Aorta (tissue), 5 donors: ENCODE results near the gene PBX4. TPM values are rescaled to one million over a fixed set of nuclear protein-coding genes. Genes with fewer than 3 reads are reported as not detected.

ENCODE experiments used
- ATAC-seq: fragments of 200-7000 bp; cut with Tn5 transposase; one replicate; pipeline ENCODE4 v1.9.1; 2022; ENCODE audit warnings: moderate library complexity; ENCODE audit not compliant: low FRiP score
- DNase-seq, 2 donors: peaks; one replicate each; pipeline ENCODE4 v3.0.0-alpha.2; 2020
- H3K27ac ChIP-seq, 2 donors: one replicate each; pipeline ENCODE4 v1.5.1; 2013; ENCODE audit warnings: low read length in 2 of 2, mild to moderate bottlenecking in 2 of 2, moderate library complexity in 2 of 2, control low read depth in 1 of 2, inconsistent platforms in 1 of 2, low read depth in 1 of 2
- H3K27me3 ChIP-seq, 2 donors: one replicate each; pipeline ENCODE4 v1.6.1; 2013; ENCODE audit warnings: control low read depth in 1 of 2, low read length in 1 of 2, mild to moderate bottlenecking in 1 of 2, moderate library complexity in 1 of 2; ENCODE audit not compliant: insufficient read depth in 2 of 2, control insufficient read depth in 1 of 2
- H3K36me3 ChIP-seq, 2 donors: one replicate each; pipeline ENCODE4 v1.6.1; 2013; ENCODE audit warnings: control low read depth in 1 of 2, low read length in 1 of 2, mild to moderate bottlenecking in 1 of 2; ENCODE audit not compliant: insufficient read depth in 2 of 2, control insufficient read depth in 1 of 2
- H3K4me1 ChIP-seq, 2 donors: one replicate each; pipeline ENCODE4 v1.6.1; 2013; ENCODE audit warnings: low read length in 2 of 2, control low read depth in 1 of 2, mild to moderate bottlenecking in 1 of 2, moderate library complexity in 1 of 2; ENCODE audit not compliant: insufficient read depth in 2 of 2, control insufficient read depth in 1 of 2
- H3K4me3 ChIP-seq, 2 donors: one replicate each; pipeline ENCODE4 v1.5.1; 2013; ENCODE audit warnings: low read length in 2 of 2, control low read depth in 1 of 2, mild to moderate bottlenecking in 1 of 2
- H3K9me3 ChIP-seq: one replicate; pipeline ENCODE4 v1.6.1; 2013; ENCODE audit warnings: mild to moderate bottlenecking, low read length; ENCODE audit not compliant: control insufficient read depth
- WGBS, 2 donors: extraction: QIAGEN DNeasy Blood & Tissue Kit; methylation state at CpG; one replicate each; pipeline ENCODE4 v1.1.7; 2013; 5-methylcytosine and 5-hydroxymethylcytosine counted together
- intact Hi-C, 2 donors: fragments of 100-400 bp; cut with DNase I; formaldehyde crosslinking; loops; one replicate each; pipeline versions ENCODE4 v1.14.2 to v1.15.0; 2022
- polyA plus RNA-seq, 2 donors: library from polyadenylated mRNA; stranded (reverse); fragments of 200-250 nt; gene quantifications; one replicate each; pipeline ENCODE4 v1.2.3, GENCODE V29; 2013
- total RNA-seq, 2 donors: library from RNA; stranded (reverse); fragmentation: NEBNext Ultra II Directional; extraction: Animal tissue kit (Norgen Biotek cat#: 25700); gene quantifications; one replicate each; pipeline ENCODE4 v1.2.1, GENCODE V29; 2021
- donor health status: healthy with polysubstance abuse.
- donor health status: Bipolar disorder and iron deficiency.
- donor health status: DM: no; HTN: no; CAD: no.
- donor health status: DM: no; HTN: no; CAD: no.
- donor health status: DM: yes; HTN: yes; CAD: no.

The PBX4 gene
- total and polyA plus RNA-seq, 4 donors: 0.65 to 1.5 (median 1.4) TPM; not detected in 1

DNA sequence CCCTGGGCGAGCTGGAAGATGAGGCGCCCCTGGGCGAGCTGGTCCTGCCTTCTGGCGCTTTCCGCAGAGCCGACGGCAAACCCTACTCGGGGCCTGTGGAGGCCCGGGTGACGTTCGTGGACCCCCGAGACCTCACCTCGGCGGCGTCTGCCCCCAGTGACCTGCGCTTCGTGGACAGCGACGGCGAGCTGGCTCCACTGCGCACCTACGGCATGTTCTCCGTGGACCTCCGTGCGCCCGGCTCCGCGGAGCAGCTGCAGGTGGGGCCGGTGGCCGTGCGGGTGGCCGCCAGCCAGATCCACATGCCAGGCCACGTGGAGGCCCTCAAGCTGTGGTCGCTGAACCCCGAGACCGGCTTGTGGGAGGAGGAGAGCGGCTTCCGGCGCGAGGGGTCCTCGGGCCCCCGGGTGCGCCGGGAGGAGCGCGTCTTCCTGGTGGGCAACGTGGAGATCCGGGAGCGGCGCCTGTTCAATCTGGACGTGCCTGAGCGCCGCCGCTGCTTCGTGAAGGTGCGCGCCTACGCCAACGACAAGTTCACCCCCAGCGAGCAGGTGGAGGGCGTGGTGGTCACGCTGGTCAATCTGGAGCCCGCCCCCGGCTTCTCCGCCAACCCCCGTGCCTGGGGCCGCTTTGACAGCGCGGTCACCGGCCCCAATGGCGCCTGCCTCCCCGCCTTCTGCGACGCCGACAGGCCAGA is 74.1 kb downstream of the PBX4 start:
- intact Hi-C loops: no loop called here
- 87 to 89% methylated on average over 69 to 75 of the region's 75 CpGs for WGBS, 2 donors
- Histone ChIP-seq H3K4me3 (no peak overlapping the region), H3K9me3 (no peaks in the 10 kb centered on the region), H3K27ac (no peak overlapping the region), H3K27me3 (no peaks in the 10 kb centered on the region), H3K4me1 (no peaks in the 10 kb centered on the region), H3K36me3 (no peaks in the 10 kb centered on the region)
- DNase-seq: no peak
- no peak for ATAC-seq

DNA sequence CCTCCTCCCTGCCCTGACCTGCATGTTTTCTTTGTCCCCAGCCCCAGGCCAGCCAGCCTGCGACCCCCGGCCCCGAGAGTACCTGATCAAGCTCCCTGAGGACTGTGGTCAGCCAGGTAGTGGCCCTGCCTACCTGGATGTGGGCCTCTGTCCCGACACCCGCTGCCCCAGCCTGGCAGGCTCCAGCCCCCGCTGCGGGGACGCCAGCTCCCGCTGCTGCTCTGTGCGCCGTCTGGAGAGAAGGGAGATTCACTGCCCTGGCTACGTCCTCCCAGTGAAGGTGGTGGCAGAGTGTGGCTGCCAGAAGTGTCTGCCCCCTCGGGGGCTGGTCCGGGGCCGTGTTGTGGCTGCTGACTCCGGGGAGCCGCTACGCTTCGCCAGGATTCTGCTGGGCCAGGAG is 74.8 kb downstream of the PBX4 start:
- WGBS, 2 donors: 88 to 89% methylated on average over 19 of the region's 19 CpGs

DNA sequence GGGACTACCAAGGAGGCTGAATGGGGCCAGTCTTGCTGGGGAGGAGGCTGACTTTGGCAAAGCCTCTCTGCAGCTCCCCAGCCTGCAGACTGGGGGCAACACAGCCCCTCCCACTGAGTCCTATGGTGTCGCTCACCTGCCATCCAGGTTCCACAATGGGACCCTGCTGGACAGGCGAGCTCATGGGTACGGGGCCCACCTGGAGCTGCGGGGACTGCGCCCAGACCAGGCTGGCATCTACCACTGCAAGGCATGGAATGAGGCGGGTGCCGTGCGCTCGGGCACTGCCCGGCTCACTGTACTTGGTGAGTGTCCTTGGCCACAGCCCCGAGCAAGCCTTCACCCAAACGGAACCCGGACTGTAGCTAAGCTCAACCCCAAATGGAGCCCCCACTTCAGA is 75.4 kb downstream of the PBX4 start:
- DNase-seq (no peak), ATAC-seq (no peak)
- no peaks in the 10 kb centered on the region for H3K36me3 ChIP-seq
- H3K27ac ChIP-seq: no peak overlapping the region
- 90 to 95% methylated on average over 13 of the region's 13 CpGs for WGBS, 2 donors
- intact Hi-C loops: no loop called here
- no peaks in the 10 kb centered on the region for H3K27me3 ChIP-seq
- H3K4me1 ChIP-seq: no peaks in the 10 kb centered on the region
- H3K9me3 ChIP-seq: no peaks in the 10 kb centered on the region
- H3K4me3 ChIP-seq: no peak overlapping the region

More for the DNA sequence above, 74.8 kb downstream of the PBX4 start:
- Histone ChIP-seq H3K36me3 (no peaks in the 10 kb centered on the region), H3K4me3 (no peak overlapping the region), H3K9me3 (no peaks in the 10 kb centered on the region), H3K27ac (no peak overlapping the region), H3K4me1 (no peaks in the 10 kb centered on the region), H3K27me3 (no peaks in the 10 kb centered on the region)
- ATAC-seq (no peak), DNase-seq (no peak)
- intact Hi-C loops: no loop called here

DNA sequence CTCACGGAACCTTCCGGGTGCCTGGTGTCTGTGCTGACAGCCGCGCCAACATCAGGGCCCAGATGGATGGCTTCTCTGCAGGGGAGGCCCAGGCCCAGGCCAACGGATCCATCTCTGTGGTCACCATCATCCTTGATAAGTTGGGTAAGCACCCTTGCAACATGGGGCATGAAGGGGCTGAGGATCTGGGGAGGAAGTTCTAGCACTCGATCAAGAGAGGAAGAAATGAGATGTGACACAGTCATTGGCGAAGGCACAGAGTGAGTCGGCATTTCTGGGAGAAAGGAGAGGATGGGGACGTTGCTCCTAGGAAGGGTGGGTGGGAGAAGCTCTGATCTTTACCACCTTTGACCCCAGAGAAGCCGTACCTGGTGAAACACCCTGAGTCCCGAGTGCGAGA is 76.0 kb downstream of the PBX4 start:
- ATAC-seq: no peak
- no peak for DNase-seq
- H3K4me3 ChIP-seq: no peak overlapping the region
- 83 to 85% methylated on average over 12 of the region's 12 CpGs for WGBS, 2 donors
- H3K27me3 ChIP-seq: no peaks in the 10 kb centered on the region
- no peaks in the 10 kb centered on the region for H3K9me3 ChIP-seq
- no peaks in the 10 kb centered on the region for H3K4me1 ChIP-seq
- intact Hi-C loops: no loop called here
- H3K27ac ChIP-seq: no peak overlapping the region
- no peaks in the 10 kb centered on the region for H3K36me3 ChIP-seq

DNA sequence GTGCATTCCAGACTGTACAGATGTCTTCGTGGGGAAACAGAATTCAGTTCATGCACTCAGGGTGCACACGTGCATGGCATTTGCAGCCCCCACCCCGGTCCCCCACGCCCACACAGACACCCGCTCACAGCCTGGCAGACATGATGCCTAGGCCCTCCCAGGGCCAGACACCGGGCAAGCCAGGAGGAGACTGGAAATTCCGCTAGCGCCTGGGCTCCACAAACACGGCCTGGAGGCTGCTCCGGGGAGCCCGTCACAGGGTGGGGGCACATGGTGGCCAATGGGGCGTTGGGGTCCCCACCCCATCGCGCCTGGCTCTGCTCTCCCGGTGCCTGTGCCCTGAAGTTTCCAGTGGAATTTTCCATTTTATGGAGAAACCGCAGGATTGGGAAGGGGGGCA is 76.9 kb downstream of the PBX4 start:
- Histone ChIP-seq H3K36me3 (no peaks in the 10 kb centered on the region), H3K4me3 (no peak overlapping the region), H3K27me3 (no peaks in the 10 kb centered on the region), H3K27ac (no peak overlapping the region), H3K9me3 (no peaks in the 10 kb centered on the region), H3K4me1 (no peaks in the 10 kb centered on the region)
- DNase-seq (no peak), ATAC-seq (no peak)
- intact Hi-C loops: no loop called here
- WGBS, 2 donors: 68 to 70% methylated on average over 16 of the region's 16 CpGs

DNA sequence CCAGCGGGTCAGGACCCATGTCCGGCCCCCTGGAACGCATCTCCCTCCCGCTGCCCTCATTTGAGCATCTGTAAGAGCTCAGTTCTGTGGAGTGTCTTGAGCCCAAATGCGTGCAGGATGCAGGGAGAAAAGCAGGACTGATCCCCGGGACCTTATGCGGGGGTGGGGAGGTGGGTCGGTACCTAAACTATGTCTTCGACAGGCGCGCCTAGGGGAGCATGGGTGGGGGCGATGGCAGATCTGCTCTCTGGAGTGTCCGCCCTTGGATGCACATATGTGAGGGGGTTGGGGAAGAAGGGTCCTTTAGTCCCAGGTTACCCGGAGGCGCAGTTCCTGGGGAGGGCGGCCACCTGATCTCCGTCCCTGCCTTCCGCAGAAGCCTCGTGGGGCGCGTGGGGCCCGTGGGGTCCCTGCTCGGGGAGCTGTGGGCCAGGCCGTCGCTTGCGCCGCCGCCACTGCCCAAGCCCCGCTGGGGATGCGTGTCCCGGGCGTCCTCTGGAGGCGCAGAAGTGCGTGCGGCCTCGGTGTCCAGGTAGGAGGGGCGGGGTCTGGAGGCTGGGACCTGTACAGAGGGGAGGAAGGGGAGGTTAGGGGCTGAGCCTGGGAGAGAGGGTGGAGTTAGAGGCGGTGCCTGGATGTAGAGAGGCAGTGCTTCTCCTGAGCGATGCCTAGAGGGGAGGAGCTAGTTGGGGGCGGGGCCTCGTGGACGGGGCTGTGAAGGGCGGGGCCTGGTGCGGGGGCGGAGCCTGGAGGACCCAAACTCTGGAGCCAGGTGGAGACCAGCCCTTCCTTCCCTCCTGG is 77.6 kb downstream of the PBX4 start:
- Histone ChIP-seq H3K36me3 (no peaks in the 10 kb centered on the region), H3K4me1 (no peaks in the 10 kb centered on the region), H3K9me3 (no peaks in the 10 kb centered on the region), H3K27ac (no peak overlapping the region), H3K27me3 (no peaks in the 10 kb centered on the region), H3K4me3 (no peak overlapping the region)
- DNase-seq (peak in 1 of 2 donors; percentile 84), ATAC-seq (peak; percentile 8)
- 3 to 4% methylated on average over 41 to 45 of the region's 45 CpGs for WGBS, 2 donors
- intact Hi-C loops: no loop called here

DNA sequence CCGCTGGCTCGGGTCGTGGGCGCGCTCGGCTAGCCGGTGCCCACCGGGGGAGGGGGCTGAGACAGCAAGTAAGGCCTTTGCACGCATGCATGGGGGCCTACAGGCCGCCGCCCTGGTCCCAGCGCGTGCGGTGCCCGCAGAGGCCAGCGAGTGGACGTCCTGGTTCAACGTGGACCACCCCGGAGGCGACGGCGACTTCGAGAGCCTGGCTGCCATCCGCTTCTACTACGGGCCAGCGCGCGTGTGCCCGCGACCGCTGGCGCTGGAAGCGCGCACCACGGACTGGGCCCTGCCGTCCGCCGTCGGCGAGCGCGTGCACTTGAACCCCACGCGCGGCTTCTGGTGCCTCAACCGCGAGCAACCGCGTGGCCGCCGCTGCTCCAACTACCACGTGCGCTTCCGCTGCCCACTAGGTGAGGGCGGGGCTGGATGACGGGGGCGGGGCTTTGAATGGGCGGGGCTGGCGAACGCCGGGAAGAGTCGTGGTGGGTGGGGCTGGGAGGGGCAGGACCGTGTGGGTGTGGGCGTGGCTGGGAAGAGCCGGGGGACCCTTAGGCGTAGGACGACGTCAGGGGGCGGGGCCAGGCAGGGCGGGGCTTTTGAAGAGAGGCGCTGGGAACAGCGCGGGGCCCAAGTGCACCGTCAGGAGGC is 78.3 kb downstream of the PBX4 start:
- H3K27me3 ChIP-seq: no peaks in the 10 kb centered on the region
- ATAC-seq: peak; percentile 28
- no peaks in the 10 kb centered on the region for H3K9me3 ChIP-seq
- no peaks in the 10 kb centered on the region for H3K36me3 ChIP-seq
- no peak overlapping the region for H3K27ac ChIP-seq
- DNase-seq: peak; percentile 74 to 90
- no peaks in the 10 kb centered on the region for H3K4me1 ChIP-seq
- H3K4me3 ChIP-seq: no peak overlapping the region
- 8 to 9% methylated on average over 70 to 74 of the region's 74 CpGs for WGBS, 2 donors
- intact Hi-C loops: no loop called here

DNA sequence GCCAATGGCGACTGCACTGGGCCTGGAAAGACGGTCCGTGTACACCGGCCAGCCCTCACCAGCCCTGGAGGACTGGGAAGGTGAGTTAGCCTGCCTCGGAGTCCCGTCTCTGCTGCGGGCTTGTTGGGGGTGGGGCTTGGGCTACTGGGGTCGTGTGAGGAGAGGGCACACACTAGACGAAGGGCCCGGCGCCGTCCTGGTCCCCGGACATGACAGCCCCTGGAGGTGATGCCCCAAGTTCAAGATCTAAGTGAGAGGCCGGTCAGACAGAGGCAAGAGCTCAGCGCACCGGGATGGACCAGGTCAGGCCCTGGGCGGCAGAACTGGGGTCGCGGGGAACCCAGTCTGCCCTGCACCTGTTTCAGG is 78.8 kb downstream of the PBX4 start:
- no peak overlapping the region for H3K4me3 ChIP-seq
- no peaks in the 10 kb centered on the region for H3K4me1 ChIP-seq
- no peak overlapping the region for H3K27ac ChIP-seq
- H3K27me3 ChIP-seq: no peaks in the 10 kb centered on the region
- DNase-seq (no peak), ATAC-seq (no peak)
- no peaks in the 10 kb centered on the region for H3K9me3 ChIP-seq
- H3K36me3 ChIP-seq: no peaks in the 10 kb centered on the region
- 27 to 32% methylated on average over 18 to 19 of the region's 19 CpGs for WGBS, 2 donors
- intact Hi-C loops: no loop called here
